Measurements from ENCODE around the gene GMFB.

Gene GMFB

DNA sequence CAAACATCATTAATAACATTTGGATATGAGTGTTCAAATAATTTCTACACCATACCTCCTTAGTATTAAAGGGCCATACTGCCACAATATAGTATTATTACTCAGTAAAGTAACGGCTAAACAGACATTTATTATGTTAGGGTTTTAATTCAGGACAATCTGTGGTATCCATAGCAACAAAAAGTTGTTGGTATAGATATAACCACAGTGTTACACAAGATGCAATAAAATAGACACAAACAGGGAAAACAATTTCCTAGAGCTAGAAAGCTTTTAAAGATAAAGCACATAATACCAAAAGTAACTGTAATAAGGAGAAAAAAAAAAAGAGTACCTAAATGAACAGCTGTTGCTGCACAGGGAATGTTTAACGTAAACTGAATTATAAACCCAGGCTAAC is 63.7 kb downstream of the GMFB start:
- no peak for DNase-seq

Measured in stimulated activated CD4-positive, alpha-beta T cell treated with anti-CD3 and anti-CD28 coated beads, Interleukin-4, amount 100 ng/mL, for 4 hours (primary cell).